B cell (primary cell): ENCODE results near the gene EEF1AKMT2.

Experiments used
- EZH2 ChIP-seq: IDR thresholded peaks from 2 replicates; pipeline ENCODE4 v1.6.1; 2012; ENCODE audit warnings: borderline replicate concordance, low read depth, mild to moderate bottlenecking, moderate library complexity, low read length; ENCODE audit not compliant: insufficient read depth, poor library complexity, severe bottlenecking
- TF ChIP-seq, protein P1 (sequence below): fragments of 200-600 bp; IDR thresholded peaks from one replicate; pipeline ENCODE4 v1.8.0; 2022; ENCODE audit warnings: antibody characterized with exemption, mild to moderate bottlenecking

DNA sequence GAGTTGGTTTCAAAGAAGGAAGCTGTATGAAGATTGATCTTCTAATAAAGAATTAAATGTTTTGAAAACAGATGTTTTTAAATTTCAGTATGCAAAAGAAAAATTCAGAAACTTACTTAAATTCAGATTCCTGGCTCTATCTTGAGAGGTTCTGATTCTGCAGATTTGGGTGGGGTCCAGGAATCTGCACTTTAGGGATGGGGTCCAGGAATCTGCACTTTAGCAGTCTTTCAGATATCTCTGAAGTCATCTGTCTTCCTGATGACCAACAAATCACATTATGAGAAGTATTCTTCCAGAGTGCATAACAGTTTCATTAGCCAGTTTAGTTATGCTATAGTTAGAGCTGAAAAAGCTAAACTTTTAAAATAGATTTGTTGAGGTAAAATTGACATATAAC, 34.0 kb upstream of the EEF1AKMT2 start:
- TF ChIP-seq, protein P1, sequence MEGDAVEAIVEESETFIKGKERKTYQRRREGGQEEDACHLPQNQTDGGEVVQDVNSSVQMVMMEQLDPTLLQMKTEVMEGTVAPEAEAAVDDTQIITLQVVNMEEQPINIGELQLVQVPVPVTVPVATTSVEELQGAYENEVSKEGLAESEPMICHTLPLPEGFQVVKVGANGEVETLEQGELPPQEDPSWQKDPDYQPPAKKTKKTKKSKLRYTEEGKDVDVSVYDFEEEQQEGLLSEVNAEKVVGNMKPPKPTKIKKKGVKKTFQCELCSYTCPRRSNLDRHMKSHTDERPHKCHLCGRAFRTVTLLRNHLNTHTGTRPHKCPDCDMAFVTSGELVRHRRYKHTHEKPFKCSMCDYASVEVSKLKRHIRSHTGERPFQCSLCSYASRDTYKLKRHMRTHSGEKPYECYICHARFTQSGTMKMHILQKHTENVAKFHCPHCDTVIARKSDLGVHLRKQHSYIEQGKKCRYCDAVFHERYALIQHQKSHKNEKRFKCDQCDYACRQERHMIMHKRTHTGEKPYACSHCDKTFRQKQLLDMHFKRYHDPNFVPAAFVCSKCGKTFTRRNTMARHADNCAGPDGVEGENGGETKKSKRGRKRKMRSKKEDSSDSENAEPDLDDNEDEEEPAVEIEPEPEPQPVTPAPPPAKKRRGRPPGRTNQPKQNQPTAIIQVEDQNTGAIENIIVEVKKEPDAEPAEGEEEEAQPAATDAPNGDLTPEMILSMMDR: no peak
- TF ChIP-seq EZH2: no peak
